Type B pancreatic cell (in vitro differentiated cells): ENCODE data around the gene SOX30. TPM values are rescaled to one million over a fixed set of nuclear protein-coding genes. Genes with fewer than 3 reads are reported as not detected.
"Not testable (repeated sequence)": the region's sequence is repeated elsewhere in the genome, so short reads cannot be mapped to it uniquely, and the experiment has no call there.

Source experiments
- DNase-seq: peaks from one replicate; pipeline ENCODE4 v3.0.0; 2021; ENCODE audit warnings: mixed read lengths; ENCODE audit not compliant: unreplicated experiment; ENCODE audit errors: extremely low spot score
- H3K27ac Mint-ChIP-seq: 2 replicates; pipeline ENCODE4 v1.8.0; 2021; ENCODE audit warnings: mild to moderate bottlenecking, mixed read lengths
- H3K27me3 Mint-ChIP-seq: 2 replicates; pipeline ENCODE4 v1.8.0; 2021; ENCODE audit warnings: mixed read lengths
- H3K36me3 Mint-ChIP-seq: 2 replicates; pipeline ENCODE4 v1.8.0; 2021; ENCODE audit warnings: mixed read lengths
- H3K4me1 Mint-ChIP-seq: one replicate; pipeline ENCODE4 v1.8.0; 2021; ENCODE audit warnings: mixed read lengths; ENCODE audit not compliant: unreplicated experiment
- H3K4me3 Mint-ChIP-seq: 2 replicates; pipeline ENCODE4 v1.8.0; 2021; ENCODE audit warnings: mild to moderate bottlenecking, mixed read lengths
- H3K9me3 Mint-ChIP-seq: 2 replicates; pipeline ENCODE4 v1.8.0; 2021; ENCODE audit warnings: mixed read lengths
- CTCF ChIP-seq: fragments of 200-600 bp; sonication (generic); conservative IDR thresholded peaks from 2 replicates; pipeline ENCODE4 v1.5.0; 2021; ENCODE audit warnings: antibody characterized with exemption, mild to moderate bottlenecking
- long read RNA-seq: library from polyadenylated mRNA; unstranded; transcript quantifications from one replicate; pipeline ENCODE4 v2.0.0, GENCODE V29; 2020
- total RNA-seq: library from RNA; stranded (reverse); gene quantifications from 2 replicates; pipeline ENCODE4 v1.2.1, GENCODE V29; 2021; ENCODE audit warnings: low replicate concordance

SOX30 gene
- total RNA-seq: not detected in 2 replicates
- long read RNA-seq: 0 reads

GRCh38 chr5:157652377-157652692 lies at the start of gene SOX30:
TSS of gene SOX30 (minus strand) at chr5:157652438. CDS start at chr5:157652078, 360 bp downstream.
- Mint-ChIP-seq H3K27me3 (no peaks in the 10 kb centered on the region), H3K4me1 (no peaks in the 10 kb centered on the region), H3K9me3 (peaks cover 9% of the 10 kb centered on the region), H3K27ac (no peak within 1 kb of the TSS), H3K4me3 (no peak within 1 kb of the TSS), H3K36me3 (no peaks in the 10 kb centered on the region)
- no peak for TF ChIP-seq CTCF
- no peak for DNase-seq

GRCh38 chr5:157698674-157699073 lies 46.4 kb upstream of the SOX30 start:
- H3K4me3 Mint-ChIP-seq, H3K9me3 Mint-ChIP-seq, DNase-seq, H3K27me3 Mint-ChIP-seq, H3K36me3 Mint-ChIP-seq, H3K4me1 Mint-ChIP-seq, H3K27ac Mint-ChIP-seq: not testable (repeated sequence)

- not testable (repeated sequence) for H3K4me3 Mint-ChIP-seq, H3K27ac Mint-ChIP-seq, H3K4me1 Mint-ChIP-seq, H3K36me3 Mint-ChIP-seq, H3K9me3 Mint-ChIP-seq, H3K27me3 Mint-ChIP-seq, DNase-seq
Observed at GRCh38 chr5:157696154-157696553, 43.9 kb upstream of the SOX30 start.

GRCh38 chr5:157693816-157694215 lies 41.6 kb upstream of the SOX30 start:
- not testable (repeated sequence) for H3K9me3 Mint-ChIP-seq, H3K27me3 Mint-ChIP-seq, H3K4me3 Mint-ChIP-seq, H3K27ac Mint-ChIP-seq, H3K4me1 Mint-ChIP-seq, H3K36me3 Mint-ChIP-seq
- peak; percentile 63 for DNase-seq

GRCh38 chr5:157690690-157691433 lies 38.6 kb upstream of the SOX30 start:
- no peaks in the 10 kb centered on the region for H3K4me1 Mint-ChIP-seq
- no peaks in the 10 kb centered on the region for H3K27me3 Mint-ChIP-seq
- DNase-seq: peak; percentile 64
- no peak overlapping the region for H3K4me3 Mint-ChIP-seq
- peaks cover 6% of the 10 kb centered on the region for H3K36me3 Mint-ChIP-seq
- TF ChIP-seq CTCF: no peak
- no peak overlapping the region for H3K27ac Mint-ChIP-seq
- H3K9me3 Mint-ChIP-seq: peaks cover 7% of the 10 kb centered on the region

GRCh38 chr5:157689942-157690689 lies 37.9 kb upstream of the SOX30 start:
- no peak overlapping the region for H3K27ac Mint-ChIP-seq
- TF ChIP-seq CTCF: no peak
- peak; percentile 67 for DNase-seq
- H3K36me3 Mint-ChIP-seq: peaks cover 6% of the 10 kb centered on the region
- H3K4me3 Mint-ChIP-seq: no peak overlapping the region
- peaks cover 7% of the 10 kb centered on the region for H3K9me3 Mint-ChIP-seq
- no peaks in the 10 kb centered on the region for H3K4me1 Mint-ChIP-seq
- no peaks in the 10 kb centered on the region for H3K27me3 Mint-ChIP-seq

- Mint-ChIP-seq H3K27ac (no peak overlapping the region), H3K27me3 (no peaks in the 10 kb centered on the region), H3K9me3 (peaks cover 7% of the 10 kb centered on the region), H3K4me1 (no peaks in the 10 kb centered on the region), H3K4me3 (no peak overlapping the region), H3K36me3 (peaks cover 6% of the 10 kb centered on the region)
- TF ChIP-seq CTCF: no peak
- no peak for DNase-seq
Observed at GRCh38 chr5:157687198-157687554, 34.9 kb upstream of the SOX30 start.

- DNase-seq: peak; percentile 40
- not testable (repeated sequence) for H3K27ac Mint-ChIP-seq, H3K9me3 Mint-ChIP-seq, H3K4me1 Mint-ChIP-seq, H3K36me3 Mint-ChIP-seq, H3K4me3 Mint-ChIP-seq, H3K27me3 Mint-ChIP-seq
Observed at GRCh38 chr5:157686276-157687197, 34.3 kb upstream of the SOX30 start.
